HepG2 (cell line): Measurements from ENCODE around the gene JMJD6. TPM values are rescaled to one million over a fixed set of nuclear protein-coding genes. Genes with fewer than 3 reads are reported as not detected.

Experiments
- ATF2 ChIP-seq: sonication (generic); formaldehyde crosslinking; IDR thresholded peaks from 2 replicates; pipeline ENCODE4 v1.4.0; 2020; ENCODE audit warnings: missing genetic modification reagents
- ATF4 ChIP-seq, 2 experiments: fragments of 450-650 bp in 1 of 2; sonication (generic) in 1 of 2; formaldehyde crosslinking; IDR thresholded peaks; 2 replicates each; pipeline versions ENCODE4 v1.5.0 to v1.8.0; 2020 to 2022; ENCODE audit warnings: mild to moderate bottlenecking in 1 of 2, missing genetic modification reagents in 1 of 2
- CHD2 ChIP-seq: IDR thresholded peaks from 2 replicates; pipeline ENCODE4 v1.6.1; 2011; ENCODE audit warnings: low read depth, low read length, improper control_type of control experiment
- CREM ChIP-seq, 2 experiments: sonication (generic) in 1 of 2; formaldehyde crosslinking in 1 of 2; IDR thresholded peaks; 2 replicates each; pipeline versions ENCODE4 v1.4.0 to v1.6.1; 2016 to 2020; ENCODE audit warnings: antibody characterized with exemption in 1 of 2, mild to moderate bottlenecking in 1 of 2, missing genetic modification reagents in 1 of 2
- ELF1 ChIP-seq: sonication (generic); formaldehyde crosslinking; IDR thresholded peaks from 2 replicates; pipeline ENCODE4 v1.4.0; 2020; ENCODE audit warnings: missing genetic modification reagents
- HMG20A ChIP-seq: IDR thresholded peaks from 2 replicates; pipeline ENCODE4 v1.6.1; 2016; ENCODE audit warnings: borderline replicate concordance
- KLF13 ChIP-seq: sonication (generic); formaldehyde crosslinking; IDR thresholded peaks from 2 replicates; pipeline ENCODE4 v1.4.0; 2020; ENCODE audit warnings: mild to moderate bottlenecking, missing genetic modification reagents
- MXI1 ChIP-seq: IDR thresholded peaks from 3 replicates; pipeline ENCODE4 v1.6.1; 2012; ENCODE audit warnings: low read depth, low read length, inconsistent platforms, borderline replicate concordance
- NFKB2 ChIP-seq: sonication (generic); formaldehyde crosslinking; IDR thresholded peaks from 2 replicates; pipeline ENCODE4 v1.4.0; 2020; ENCODE audit warnings: missing genetic modification reagents, borderline replicate concordance
- SETDB1 ChIP-seq: sonication (generic); formaldehyde crosslinking; IDR thresholded peaks from 2 replicates; pipeline ENCODE4 v1.5.1; 2020; ENCODE audit warnings: missing genetic modification reagents, mild to moderate bottlenecking, borderline replicate concordance
- YY1 ChIP-seq: IDR thresholded peaks from 2 replicates; pipeline ENCODE4 v1.6.1; 2011; ENCODE audit warnings: low read length, low read depth, moderate library complexity, mild to moderate bottlenecking; ENCODE audit not compliant: insufficient read depth, insufficient replicate concordance
- ZMAT5 ChIP-seq: sonication (generic); formaldehyde crosslinking; IDR thresholded peaks from 2 replicates; pipeline ENCODE4 v1.5.0; 2020; ENCODE audit warnings: mild to moderate bottlenecking, low read depth, missing genetic modification reagents, borderline replicate concordance
- ZNF143 ChIP-seq: sonication (generic); formaldehyde crosslinking; IDR thresholded peaks from 2 replicates; pipeline ENCODE4 v1.4.0; 2020; ENCODE audit warnings: missing genetic modification reagents
- ZNF280B ChIP-seq: sonication (generic); formaldehyde crosslinking; IDR thresholded peaks from 2 replicates; pipeline ENCODE4 v1.5.0; 2020; ENCODE audit warnings: missing genetic modification reagents, mild to moderate bottlenecking, borderline replicate concordance
- ZNF431 ChIP-seq: sonication (generic); formaldehyde crosslinking; IDR thresholded peaks from 2 replicates; pipeline ENCODE4 v1.9.0; 2022; ENCODE audit warnings: missing genetic modification reagents, low read depth, mild to moderate bottlenecking, borderline replicate concordance
- ZNF441 ChIP-seq: sonication (generic); formaldehyde crosslinking; IDR thresholded peaks from 2 replicates; pipeline ENCODE4 v1.7.0; 2021; ENCODE audit warnings: missing genetic modification reagents, borderline replicate concordance
- ZNF616 ChIP-seq: sonication (generic); formaldehyde crosslinking; IDR thresholded peaks from 2 replicates; pipeline ENCODE4 v1.5.0; 2020; ENCODE audit warnings: low read depth, mild to moderate bottlenecking, missing genetic modification reagents
- ZNF629 ChIP-seq: sonication (generic); formaldehyde crosslinking; conservative IDR thresholded peaks from 2 replicates; pipeline ENCODE4 v1.5.0; 2020; ENCODE audit warnings: missing genetic modification reagents
- ZNF704 ChIP-seq: sonication (generic); formaldehyde crosslinking; IDR thresholded peaks from 2 replicates; pipeline ENCODE4 v1.8.1; 2023; ENCODE audit warnings: mild to moderate bottlenecking, inconsistent platforms, moderate library complexity, missing genetic modification reagents, borderline replicate concordance
- ZNF790 ChIP-seq: sonication (generic); formaldehyde crosslinking; IDR thresholded peaks from 2 replicates; pipeline ENCODE4 v1.8.0; 2022; ENCODE audit warnings: missing genetic modification reagents, mild to moderate bottlenecking, borderline replicate concordance
- ZNF800 ChIP-seq: sonication (generic); formaldehyde crosslinking; IDR thresholded peaks from 2 replicates; pipeline ENCODE4 v1.4.0; 2020; ENCODE audit warnings: missing genetic modification reagents
- polyA plus RNA-seq, 8 experiments: library from polyadenylated mRNA; depleted of rRNA in 3 of 8; stranded (reverse) in 7 of 8; unstranded in 1 of 8; fragments of >200 nt; fragmentation: Illumina TruSeq in 4 of 8; extraction: Trizol in 4 of 8; gene quantifications; 2 replicates each; pipeline versions ENCODE4 v1.2.1 to v1.2.3, GENCODE V29; 2011 to 2016; ENCODE audit warnings: low read depth in 4 of 8, missing spikeins in 1 of 8, mixed read lengths in 1 of 8; ENCODE audit not compliant: insufficient read depth in 1 of 8
- total RNA-seq, 5 experiments: library from RNA; depleted of rRNA; stranded (reverse); fragments of >200 nt; fragmentation: Illumina TruSeq; extraction: Trizol; gene quantifications; 2 replicates each; pipeline ENCODE4 v1.2.3, GENCODE V29; 2016; ENCODE audit warnings: low read depth in 1 of 5

Gene JMJD6
- total and polyA plus RNA-seq, 2 of the 13 experiments (the other 11 are each of a cell fraction or from before 2014, with no cell fraction given): 33.6 to 41.0 TPM

- TF ChIP-seq ATF4 (CRISPR knock-in tag; IDR thresholded peaks at IDR 0.05) (no peak), ELF1 (no peak; the same call in 1 of the 2 replicates), ZNF790 (CRISPR knock-in tag) (no peak; the same call in 1 of the 2 replicates), ZNF441 (peak; percentile 82), ZNF616 (CRISPR knock-in tag) (no peak), ZNF431 (CRISPR knock-in tag) (no peak), NFKB2 (peak; percentile 87; the same call in 1 of the 2 replicates), ATF2 (no peak; the same call in 1 of the 2 replicates), MXI1 (no peak; the same call in 2 of the 3 replicates), ZNF800 (CRISPR knock-in tag) (peak; percentile 0; the same call in 1 of the 2 replicates), ZNF629 (CRISPR knock-in tag) (no peak), SETDB1 (CRISPR knock-in tag) (no peak), CHD2 (peak; percentile 84), HMG20A (0 out of 2 replicates have a peak, but pooled peaks have one; percentile 16), YY1 (peak; percentile 98), ZNF704 (CRISPR knock-in tag) (peak; percentile 32; the same call in 1 of the 2 replicates), KLF13 (CRISPR knock-in tag) (no peak), ZNF280B (CRISPR knock-in tag) (peak; percentile 59), ZMAT5 (CRISPR knock-in tag) (peak; percentile 22; the same call in 1 of the 2 replicates), CREM (IDR thresholded peaks at IDR 0.05) (peak; percentile 90), CREM (CRISPR knock-in tag; IDR thresholded peaks at IDR 0.05) (no peak; the same call in 1 of the 2 replicates), ZNF143 (CRISPR knock-in tag) (peak; percentile 51; the same call in 1 of the 2 replicates)
These were observed at the start of gene JMJD6 (continued) for GRCh38 chr17:76726231-76726775.
